HFF-Myc (cell line): ENCODE data around the gene TRAF5.

Experiments used
- DNase-seq: peaks from one replicate; pipeline ENCODE4 v3.0.0-alpha.2; 2011; ENCODE audit warnings: low read depth; ENCODE audit errors: extremely low read depth
- H3K4me3 ChIP-seq: replicated peaks from 2 replicates; pipeline ENCODE4 v1.5.1; 2011; ENCODE audit warnings: low read depth, mild to moderate bottlenecking, control low read depth, low read length
- TF ChIP-seq, protein P1 (sequence below): IDR thresholded peaks from 2 replicates; pipeline ENCODE4 v1.5.1; 2012; ENCODE audit warnings: mild to moderate bottlenecking, low read depth, low read length, control low read depth; ENCODE audit errors: missing control alignments

Gene TRAF5

DNA sequence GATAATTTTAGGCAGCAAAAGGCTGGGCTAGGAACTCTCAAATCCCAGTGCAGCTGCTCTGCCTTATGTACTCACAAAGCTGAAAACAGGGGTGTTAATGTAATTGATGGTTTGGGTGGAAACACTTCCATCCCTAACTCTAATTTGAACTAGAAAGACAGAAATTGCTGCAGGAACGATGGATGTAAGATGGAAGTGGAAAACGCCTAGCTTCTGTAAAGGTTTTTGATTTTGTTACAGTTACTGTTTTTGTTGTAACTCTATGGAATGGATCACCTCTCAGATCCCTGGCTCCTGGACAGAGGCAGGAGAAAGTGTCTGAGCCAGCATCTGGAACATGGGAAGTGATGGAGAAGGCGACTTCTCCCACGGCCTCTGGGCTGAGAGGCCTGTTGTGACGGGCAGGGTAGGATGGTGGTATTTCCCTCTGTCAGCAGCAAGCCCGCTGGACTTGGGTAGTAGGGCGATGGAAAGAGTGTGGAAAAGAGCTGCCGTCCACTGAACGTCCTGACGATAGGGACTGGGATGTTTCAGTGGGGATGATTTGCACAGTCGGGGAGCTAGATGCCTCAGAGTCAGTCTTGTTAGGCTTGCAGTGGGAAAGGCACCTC lies 1.6 kb downstream of the TRAF5 start:
- peak overlapping the region; percentile 63 for H3K4me3 ChIP-seq
- TF ChIP-seq, protein P1, sequence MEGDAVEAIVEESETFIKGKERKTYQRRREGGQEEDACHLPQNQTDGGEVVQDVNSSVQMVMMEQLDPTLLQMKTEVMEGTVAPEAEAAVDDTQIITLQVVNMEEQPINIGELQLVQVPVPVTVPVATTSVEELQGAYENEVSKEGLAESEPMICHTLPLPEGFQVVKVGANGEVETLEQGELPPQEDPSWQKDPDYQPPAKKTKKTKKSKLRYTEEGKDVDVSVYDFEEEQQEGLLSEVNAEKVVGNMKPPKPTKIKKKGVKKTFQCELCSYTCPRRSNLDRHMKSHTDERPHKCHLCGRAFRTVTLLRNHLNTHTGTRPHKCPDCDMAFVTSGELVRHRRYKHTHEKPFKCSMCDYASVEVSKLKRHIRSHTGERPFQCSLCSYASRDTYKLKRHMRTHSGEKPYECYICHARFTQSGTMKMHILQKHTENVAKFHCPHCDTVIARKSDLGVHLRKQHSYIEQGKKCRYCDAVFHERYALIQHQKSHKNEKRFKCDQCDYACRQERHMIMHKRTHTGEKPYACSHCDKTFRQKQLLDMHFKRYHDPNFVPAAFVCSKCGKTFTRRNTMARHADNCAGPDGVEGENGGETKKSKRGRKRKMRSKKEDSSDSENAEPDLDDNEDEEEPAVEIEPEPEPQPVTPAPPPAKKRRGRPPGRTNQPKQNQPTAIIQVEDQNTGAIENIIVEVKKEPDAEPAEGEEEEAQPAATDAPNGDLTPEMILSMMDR, result no peak
- DNase-seq, result no peak

- no peak for DNase-seq
- H3K4me3 ChIP-seq, result no peak overlapping the region
- TF ChIP-seq, protein P1, result no peak
Measured at GRCh38 chr1:211328866-211329475, 2.3 kb downstream of the TRAF5 start.

DNA sequence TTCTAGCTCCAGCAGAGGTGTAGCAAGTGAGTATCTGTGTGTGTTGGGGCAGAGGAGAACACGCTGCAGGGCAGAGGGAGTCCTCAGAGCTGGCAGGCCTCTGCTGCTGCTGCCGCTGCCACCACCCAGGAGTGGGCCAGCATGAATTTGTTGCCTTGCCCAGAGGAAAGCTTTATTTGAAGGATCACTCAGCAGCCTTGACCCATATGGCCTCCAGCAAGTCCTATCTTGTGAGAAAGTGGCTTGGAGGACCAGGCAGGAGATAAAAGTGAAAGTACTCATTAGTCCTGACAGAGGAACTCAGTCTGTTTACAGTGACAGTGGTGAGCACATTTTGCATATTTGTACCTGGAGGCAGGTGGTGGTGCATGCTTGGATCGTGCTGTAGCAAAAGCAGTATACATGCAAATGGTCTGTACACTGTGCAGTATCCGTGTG lies 3.1 kb downstream of the TRAF5 start:
- no peak overlapping the region for H3K4me3 ChIP-seq
- TF ChIP-seq, protein P1, result no peak
- DNase-seq, result no peak

GRCh38 chr1:211330282-211330936 lies 3.8 kb downstream of the TRAF5 start:
- H3K4me3 ChIP-seq, result no peak overlapping the region
- no peak for DNase-seq
- TF ChIP-seq, protein P1, result no peak

DNA sequence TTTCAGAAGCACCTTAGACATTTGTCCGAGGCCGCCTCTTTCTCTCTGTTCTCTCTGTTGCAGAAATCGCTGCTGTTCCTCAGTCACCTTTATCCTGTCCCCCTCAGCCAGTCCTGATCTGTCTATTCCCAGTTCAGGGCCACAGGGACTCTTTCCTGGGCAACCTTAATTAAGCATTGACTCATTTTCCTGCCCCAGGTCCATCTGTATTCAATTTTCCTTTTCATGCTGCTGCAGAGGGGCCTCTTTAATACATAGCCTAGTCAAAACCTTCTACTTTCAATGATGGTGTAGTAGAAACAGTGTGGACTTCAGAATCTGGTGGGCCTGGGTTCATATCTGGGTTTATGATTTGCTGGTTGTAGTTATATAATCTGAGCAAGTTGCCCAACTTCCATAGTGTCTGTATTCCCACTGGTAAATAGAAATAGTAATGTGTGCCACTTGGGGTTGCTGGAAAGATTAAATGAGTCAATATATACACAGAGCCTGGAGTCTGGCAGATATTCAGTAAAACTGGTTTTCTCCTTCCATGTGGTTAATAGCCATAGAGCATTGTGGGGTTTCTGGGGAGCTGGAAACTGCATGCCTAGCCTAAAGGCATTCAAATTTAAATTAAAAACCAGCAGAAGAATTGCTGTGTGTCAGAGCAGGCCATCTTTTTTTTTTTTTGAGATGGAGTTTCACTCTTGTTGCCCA lies 4.5 kb downstream of the TRAF5 start:
- no peak for DNase-seq
- H3K4me3 ChIP-seq, result no peak overlapping the region
- TF ChIP-seq, protein P1, result no peak

DNA sequence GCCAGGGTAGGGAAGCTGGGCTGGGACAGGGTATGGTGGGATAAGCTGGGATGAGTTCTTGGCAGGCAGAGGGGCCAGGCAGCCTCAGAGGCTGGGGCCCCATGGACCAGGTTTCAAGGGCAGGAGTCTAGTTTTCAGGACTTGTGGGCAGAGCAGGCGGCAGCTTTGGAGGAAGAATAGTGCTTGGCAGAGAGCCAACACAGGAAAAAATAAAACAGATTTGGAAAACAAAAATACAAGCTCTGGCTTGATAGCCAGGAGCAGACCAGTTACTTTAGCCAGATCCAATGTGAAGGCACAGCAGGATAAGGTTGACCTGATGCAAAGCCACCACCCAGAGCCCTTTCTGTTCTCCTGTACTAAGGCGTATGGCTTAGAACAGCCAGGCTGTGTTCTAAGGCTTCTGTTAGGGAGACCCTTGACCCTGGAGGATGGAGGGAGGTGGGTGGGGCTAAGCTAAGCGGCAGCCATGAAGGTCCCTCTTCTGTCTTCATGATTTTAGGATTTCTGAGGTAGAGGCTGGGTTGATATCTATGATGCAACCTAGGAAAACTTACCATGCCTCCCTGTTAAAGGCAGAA lies 5.5 kb downstream of the TRAF5 start:
- DNase-seq, result no peak
- TF ChIP-seq, protein P1, result no peak
- no peak overlapping the region for H3K4me3 ChIP-seq
